Cardiac muscle cell (in vitro differentiated cells and primary cell): ENCODE results near the gene COQ5. TPM values are rescaled to one million over a fixed set of nuclear protein-coding genes. Genes with fewer than 3 reads are reported as not detected.
A peak's percentile ranks its signal among the peaks of the same experiment; 100 is the strongest.

Experiments used
- DNase-seq, 2 donors: peaks; one replicate each; pipeline versions ENCODE4 v3.0.0 to v3.0.0-alpha.2; 2010 to 2017; ENCODE audit warnings: low read depth in 1 of 2, low spot score in 1 of 2
- H3K27ac ChIP-seq: fragments of 200-600 bp; sonication (generic); 2 replicates; pipeline ENCODE4 v1.5.1; 2016
- H3K27me3 ChIP-seq: fragments of 200-600 bp; sonication (generic); 2 replicates; pipeline ENCODE4 v1.6.0; 2016; ENCODE audit warnings: control low read depth
- H3K36me3 ChIP-seq: fragments of 200-600 bp; sonication (generic); 2 replicates; pipeline ENCODE4 v1.5.1; 2016; ENCODE audit warnings: control low read depth
- H3K4me1 ChIP-seq: fragments of 200-600 bp; sonication (generic); 2 replicates; pipeline ENCODE4 v1.8.1; 2017; ENCODE audit warnings: low read depth, mild to moderate bottlenecking, mixed run types
- H3K4me3 ChIP-seq: fragments of 200-600 bp; sonication (generic); 2 replicates; pipeline ENCODE4 v1.5.1; 2016; ENCODE audit warnings: mild to moderate bottlenecking
- H3K9me3 ChIP-seq: fragments of 200-600 bp; sonication (generic); 2 replicates; pipeline ENCODE4 v1.5.1; 2017; ENCODE audit warnings: low read depth, mild to moderate bottlenecking, control low read depth
- CTCF ChIP-seq: IDR thresholded peaks from 2 replicates; pipeline ENCODE4 v1.5.1; 2012; ENCODE audit warnings: low read depth, mild to moderate bottlenecking, low read length
- polyA plus RNA-seq: library from polyadenylated mRNA; unstranded; fragments of >200 nt; fragmentation: Nextera tagmentation; extraction: Ambion mirVana; gene quantifications from 2 replicates; pipeline ENCODE4 v1.2.1, GENCODE V29; 2016
- total RNA-seq: library from RNA; depleted of rRNA; stranded (reverse); fragments of >200 nt; gene quantifications from 2 replicates; pipeline ENCODE4 v1.2.3, GENCODE V29; 2016

Gene COQ5
- total and polyA plus RNA-seq, 2 experiments from 2014 or later = 67.2 to 99.3 TPM

GRCh38 chr12:120540445-120540844 lies 11.5 kb upstream of the COQ5 start:
- TF ChIP-seq CTCF = no peak
- Histone ChIP-seq H3K27me3 (no peaks in the 10 kb centered on the region), H3K9me3 (no peaks in the 10 kb centered on the region), H3K27ac (peak overlapping the region; percentile 94), H3K4me1 (peaks cover 50% of the 10 kb centered on the region), H3K4me3 (no peak overlapping the region), H3K36me3 (no peaks in the 10 kb centered on the region)
- peak in 1 of 2 donors; percentile 90 for DNase-seq

GRCh38 chr12:120539303-120539702 lies 10.3 kb upstream of the COQ5 start:
- Histone ChIP-seq H3K4me1 (peaks cover 51% of the 10 kb centered on the region), H3K27ac (peak overlapping the region; percentile 94), H3K9me3 (no peaks in the 10 kb centered on the region), H3K4me3 (no peak overlapping the region), H3K36me3 (no peaks in the 10 kb centered on the region), H3K27me3 (no peaks in the 10 kb centered on the region)
- no peak for TF ChIP-seq CTCF
- peak in 1 of 2 donors; percentile 29 for DNase-seq

- Histone ChIP-seq H3K9me3 (no peaks in the 10 kb centered on the region), H3K27ac (peak overlapping the region; percentile 94), H3K36me3 (no peaks in the 10 kb centered on the region), H3K4me3 (peak overlapping the region; percentile 13), H3K4me1 (peaks cover 51% of the 10 kb centered on the region), H3K27me3 (no peaks in the 10 kb centered on the region)
- TF ChIP-seq CTCF = no peak
- peak; percentile 66 to 71 for DNase-seq
These were observed 9.6 kb upstream of the COQ5 start for GRCh38 chr12:120538281-120539156.

- Histone ChIP-seq H3K9me3 (no peaks in the 10 kb centered on the region), H3K27me3 (no peaks in the 10 kb centered on the region), H3K4me3 (peak overlapping the region; percentile 10), H3K36me3 (no peaks in the 10 kb centered on the region), H3K27ac (peak overlapping the region; percentile 94), H3K4me1 (peaks cover 51% of the 10 kb centered on the region)
- no peak for TF ChIP-seq CTCF
- no peak for DNase-seq
These were observed 8.9 kb upstream of the COQ5 start for GRCh38 chr12:120537856-120538220.

- peaks cover 51% of the 10 kb centered on the region for H3K4me1 ChIP-seq
- H3K36me3 ChIP-seq = no peaks in the 10 kb centered on the region
- no peak overlapping the region for H3K27ac ChIP-seq
- TF ChIP-seq CTCF = no peak
- DNase-seq = no peak
- H3K27me3 ChIP-seq = no peaks in the 10 kb centered on the region
- peak overlapping the region; percentile 89 for H3K4me3 ChIP-seq
- H3K9me3 ChIP-seq = no peaks in the 10 kb centered on the region
These were observed 7.3 kb upstream of the COQ5 start for GRCh38 chr12:120536064-120536791.
